ENCODE results near the gene AIG1.

DNA sequence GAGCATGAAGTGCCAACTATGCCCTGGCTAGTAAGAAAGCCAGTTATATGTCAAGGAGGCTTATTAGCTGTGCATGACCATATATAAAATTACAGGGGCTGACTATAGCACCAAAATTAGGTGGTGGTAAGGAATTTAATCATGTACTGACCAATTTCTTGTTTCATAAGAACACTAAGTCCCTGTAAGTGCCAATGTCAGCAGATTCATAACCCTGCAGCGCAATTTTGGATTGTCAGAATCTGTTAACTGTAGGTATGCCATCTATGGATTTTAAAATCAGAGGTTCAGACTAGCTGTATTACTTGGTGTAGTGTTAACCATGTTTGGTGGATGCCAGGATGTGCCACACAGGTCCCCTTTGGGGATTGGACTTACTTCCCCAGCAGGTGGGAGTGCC lies 207.8 kb downstream of the AIG1 start:
- TF ChIP-seq MEF2D (CRISPR knock-in tag; IDR thresholded peaks at IDR 0.05) = no peak
- TF ChIP-seq CTCF (CRISPR knock-in tag; IDR thresholded peaks at IDR 0.05) = no peak

Measured in HepG2 (cell line).